ENCODE measurements around the gene VIPR2.

DNA sequence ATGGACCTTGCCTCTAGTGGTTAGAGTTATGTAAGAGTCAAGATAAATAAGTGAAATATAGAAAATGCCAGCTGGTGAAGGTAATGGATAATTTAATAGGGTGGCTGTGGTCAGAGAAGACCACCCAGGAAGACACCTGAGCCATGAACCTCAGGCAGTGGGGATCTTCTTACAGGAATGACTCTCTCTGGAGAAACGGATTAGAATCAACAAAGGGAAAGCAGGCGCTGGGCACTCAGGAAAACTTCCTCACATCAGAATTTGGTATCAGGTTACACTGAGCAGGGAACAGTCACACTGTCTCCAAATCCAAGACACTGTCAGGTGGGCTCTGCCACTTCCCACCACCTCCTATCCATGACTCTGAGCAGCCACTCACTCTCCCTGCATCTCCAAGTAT, 155.7 kb downstream of the VIPR2 start:
- TF ChIP-seq, protein P1, sequence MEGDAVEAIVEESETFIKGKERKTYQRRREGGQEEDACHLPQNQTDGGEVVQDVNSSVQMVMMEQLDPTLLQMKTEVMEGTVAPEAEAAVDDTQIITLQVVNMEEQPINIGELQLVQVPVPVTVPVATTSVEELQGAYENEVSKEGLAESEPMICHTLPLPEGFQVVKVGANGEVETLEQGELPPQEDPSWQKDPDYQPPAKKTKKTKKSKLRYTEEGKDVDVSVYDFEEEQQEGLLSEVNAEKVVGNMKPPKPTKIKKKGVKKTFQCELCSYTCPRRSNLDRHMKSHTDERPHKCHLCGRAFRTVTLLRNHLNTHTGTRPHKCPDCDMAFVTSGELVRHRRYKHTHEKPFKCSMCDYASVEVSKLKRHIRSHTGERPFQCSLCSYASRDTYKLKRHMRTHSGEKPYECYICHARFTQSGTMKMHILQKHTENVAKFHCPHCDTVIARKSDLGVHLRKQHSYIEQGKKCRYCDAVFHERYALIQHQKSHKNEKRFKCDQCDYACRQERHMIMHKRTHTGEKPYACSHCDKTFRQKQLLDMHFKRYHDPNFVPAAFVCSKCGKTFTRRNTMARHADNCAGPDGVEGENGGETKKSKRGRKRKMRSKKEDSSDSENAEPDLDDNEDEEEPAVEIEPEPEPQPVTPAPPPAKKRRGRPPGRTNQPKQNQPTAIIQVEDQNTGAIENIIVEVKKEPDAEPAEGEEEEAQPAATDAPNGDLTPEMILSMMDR (IDR thresholded peaks at IDR 0.05) = no peak
- TF ChIP-seq POLR2A (IDR thresholded peaks at IDR 0.05; ENCODE audit: low read depth) = no peak
- TF ChIP-seq EP300 (IDR thresholded peaks at IDR 0.05) = no peak
- TF ChIP-seq POLR2AphosphoS5 (IDR thresholded peaks at IDR 0.05) = no peak
